GM12865 (cell line): ENCODE data around the gene IL10RB.
"Not testable (repeated sequence)": the region's sequence is repeated elsewhere in the genome, so short reads cannot be mapped to it uniquely, and the experiment has no call there.

Experiments
- DNase-seq: peaks from one replicate; pipeline ENCODE4 v3.0.0; 2010; ENCODE audit warnings: low read depth
- H3K4me3 ChIP-seq: 2 replicates; pipeline ENCODE4 v1.5.1; 2011; ENCODE audit warnings: mild to moderate bottlenecking, low read depth, low read length, control low read depth
- TF ChIP-seq, protein P1 (sequence below): IDR thresholded peaks from 2 replicates; pipeline ENCODE4 v1.5.1; 2011; ENCODE audit warnings: low read length, control low read depth, low read depth, inconsistent platforms; ENCODE audit not compliant: insufficient read depth; ENCODE audit errors: missing control alignments

The IL10RB gene

DNA sequence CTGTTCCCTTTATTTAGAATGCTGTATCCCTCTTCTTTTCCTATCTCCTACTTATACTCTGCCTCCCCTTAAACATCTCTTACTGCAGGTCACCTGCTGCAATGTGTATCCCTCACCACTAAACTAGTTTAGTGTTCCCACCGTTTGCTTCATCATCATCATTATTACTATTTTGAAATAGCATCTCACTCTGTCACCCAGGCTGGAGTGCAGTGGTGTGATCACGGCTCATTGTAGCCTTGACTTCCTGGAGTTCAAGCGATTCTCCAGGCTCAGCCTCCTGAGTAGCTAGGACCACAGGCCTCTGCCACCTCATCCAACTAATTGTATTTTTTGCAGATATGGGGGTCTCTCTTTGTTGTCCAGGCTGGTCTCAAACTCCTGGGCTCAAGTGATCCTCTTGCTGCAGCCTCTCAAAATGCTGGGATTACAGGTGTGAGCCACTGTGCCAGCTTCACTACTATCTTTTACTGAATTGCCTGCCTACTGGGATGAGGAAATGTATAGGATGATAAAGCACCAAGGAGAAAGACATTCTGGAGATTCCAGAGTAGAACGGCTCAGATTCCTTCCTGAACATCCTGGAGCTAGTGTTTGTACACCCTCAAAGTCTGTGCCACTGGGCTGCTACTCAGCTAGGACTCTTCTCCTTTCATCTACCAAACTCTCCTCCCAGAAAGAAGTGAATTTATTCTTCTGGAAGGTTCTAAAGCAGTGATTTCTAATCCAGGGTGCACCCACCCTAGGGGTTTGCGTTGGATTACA, 50.0 kb downstream of the IL10RB start:
- TF ChIP-seq, protein P1, sequence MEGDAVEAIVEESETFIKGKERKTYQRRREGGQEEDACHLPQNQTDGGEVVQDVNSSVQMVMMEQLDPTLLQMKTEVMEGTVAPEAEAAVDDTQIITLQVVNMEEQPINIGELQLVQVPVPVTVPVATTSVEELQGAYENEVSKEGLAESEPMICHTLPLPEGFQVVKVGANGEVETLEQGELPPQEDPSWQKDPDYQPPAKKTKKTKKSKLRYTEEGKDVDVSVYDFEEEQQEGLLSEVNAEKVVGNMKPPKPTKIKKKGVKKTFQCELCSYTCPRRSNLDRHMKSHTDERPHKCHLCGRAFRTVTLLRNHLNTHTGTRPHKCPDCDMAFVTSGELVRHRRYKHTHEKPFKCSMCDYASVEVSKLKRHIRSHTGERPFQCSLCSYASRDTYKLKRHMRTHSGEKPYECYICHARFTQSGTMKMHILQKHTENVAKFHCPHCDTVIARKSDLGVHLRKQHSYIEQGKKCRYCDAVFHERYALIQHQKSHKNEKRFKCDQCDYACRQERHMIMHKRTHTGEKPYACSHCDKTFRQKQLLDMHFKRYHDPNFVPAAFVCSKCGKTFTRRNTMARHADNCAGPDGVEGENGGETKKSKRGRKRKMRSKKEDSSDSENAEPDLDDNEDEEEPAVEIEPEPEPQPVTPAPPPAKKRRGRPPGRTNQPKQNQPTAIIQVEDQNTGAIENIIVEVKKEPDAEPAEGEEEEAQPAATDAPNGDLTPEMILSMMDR = no peak
- H3K4me3 ChIP-seq = no peak overlapping the region
- DNase-seq = no peak

- H3K4me3 ChIP-seq = no peak overlapping the region
- DNase-seq = no peak
- TF ChIP-seq, protein P1 = no peak
These were observed 51.0 kb downstream of the IL10RB start for GRCh38 chr21:33317145-33317544.

DNA sequence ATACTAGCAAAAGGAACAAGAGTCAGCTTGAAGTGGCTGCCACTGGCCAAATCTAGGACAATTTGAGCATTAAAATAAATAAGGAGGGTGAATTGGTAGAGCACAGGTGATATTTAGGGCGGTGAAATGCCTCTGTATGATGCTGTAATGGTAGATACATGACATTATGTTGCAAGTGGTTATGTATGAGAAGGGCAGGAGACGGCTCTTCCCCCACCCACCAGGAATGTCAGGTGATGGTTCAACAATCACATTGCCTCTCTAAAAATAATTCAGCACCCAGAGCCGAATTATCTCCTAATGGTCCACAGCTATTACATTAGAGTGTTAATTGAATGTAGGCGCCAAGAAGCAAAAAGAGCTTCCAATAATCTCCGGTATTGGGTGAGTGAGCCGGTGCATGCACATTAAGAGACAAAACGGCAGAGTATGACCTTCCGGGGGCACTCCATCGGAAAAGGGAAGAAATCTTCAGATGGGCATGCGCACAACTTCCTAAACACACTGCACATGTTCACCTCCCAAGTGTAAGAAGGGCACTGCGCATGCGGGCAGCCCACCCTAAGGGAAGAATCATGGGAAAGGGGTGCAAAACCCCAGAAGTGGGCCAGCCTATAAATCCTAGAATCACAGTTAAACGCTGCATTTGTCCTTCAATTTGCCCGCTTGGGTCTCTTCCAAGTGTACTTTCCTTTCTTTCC, 51.8 kb downstream of the IL10RB start:
- TF ChIP-seq, protein P1 = no peak

GRCh38 chr21:33321005-33321404, 54.8 kb downstream of the IL10RB start:
- not testable (repeated sequence) for DNase-seq, H3K4me3 ChIP-seq

More for the DNA sequence above, 51.8 kb downstream of the IL10RB start:
- no peak overlapping the region for H3K4me3 ChIP-seq
- DNase-seq = no peak

DNA sequence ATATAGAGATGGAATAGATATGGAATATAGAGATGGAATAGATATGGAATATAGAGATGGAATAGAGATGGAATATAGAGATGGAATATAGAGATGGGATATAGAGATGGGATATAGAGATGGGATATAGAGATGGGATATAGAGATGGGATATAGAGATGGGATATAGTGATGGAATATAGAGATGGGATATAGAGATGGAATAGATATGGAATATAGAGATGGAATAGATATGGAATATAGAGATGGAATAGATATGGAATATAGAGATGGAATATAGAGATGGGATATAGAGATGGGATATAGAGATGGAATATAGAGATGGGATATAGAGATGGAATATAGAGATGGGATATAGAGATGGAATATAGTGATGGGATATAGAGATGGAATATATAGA, 57.4 kb downstream of the IL10RB start:
- not testable (repeated sequence) for DNase-seq
- peak overlapping the region; percentile 81 for H3K4me3 ChIP-seq

- peak; percentile 100 for DNase-seq
- H3K4me3 ChIP-seq = peak within 1 kb of the TSS; percentile 81
- TF ChIP-seq, protein P1 = no peak
These were observed 58.4 kb downstream of the IL10RB start, which contains the start of gene IFNAR1 for GRCh38 chr21:33324291-33325221. IFNAR1 (plus strand) TSS chr21:33324970; CDS start chr21:33325056, 86 bp downstream.

DNA sequence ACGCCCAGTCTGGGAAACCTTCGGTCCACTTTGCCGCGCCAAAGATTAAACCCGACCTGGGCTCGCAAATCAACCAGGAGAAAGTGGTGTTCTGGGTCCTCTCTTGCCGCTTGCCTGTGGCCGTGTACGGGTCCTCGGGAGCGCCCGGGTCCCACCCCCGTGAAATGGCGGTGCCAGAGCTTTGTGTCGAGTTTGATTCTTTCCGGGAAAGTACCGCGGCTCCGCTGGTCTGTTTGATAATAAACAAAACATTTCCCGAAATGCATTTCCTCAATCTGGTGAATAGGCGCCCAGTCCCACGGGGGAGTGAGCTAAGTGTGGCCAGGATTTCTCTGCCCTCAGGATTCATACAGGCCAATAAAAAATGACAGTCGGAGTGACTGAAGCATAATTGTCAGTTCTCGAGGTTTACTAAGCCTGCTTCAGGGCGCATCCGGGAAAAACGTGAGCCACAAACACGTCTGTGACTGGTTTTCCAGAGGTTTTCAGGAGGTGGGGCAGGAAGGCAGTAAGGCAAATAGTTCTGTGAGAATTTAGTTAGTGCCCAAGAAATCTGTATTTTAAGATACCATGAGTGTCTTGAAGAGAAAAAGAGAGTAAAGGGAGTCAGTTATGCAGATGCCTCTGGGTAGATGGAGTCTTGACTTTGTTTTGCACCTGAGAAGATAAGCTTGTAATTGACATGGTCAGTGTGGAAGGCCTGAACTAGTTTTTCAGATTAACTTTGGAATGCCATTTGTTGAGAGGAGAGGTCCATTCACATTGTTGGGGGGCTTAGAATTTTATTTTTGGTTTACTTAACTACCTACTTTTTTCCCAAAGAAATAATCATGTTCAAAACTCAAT, 59.3 kb downstream of the IL10RB start:
- peak overlapping the region; percentile 81 for H3K4me3 ChIP-seq
- peak; percentile 75 for DNase-seq
- TF ChIP-seq, protein P1 = no peak
